Spinal cord (tissue), 10 donors: ENCODE results near the gene SNX5. TPM values are rescaled to one million over a fixed set of nuclear protein-coding genes. Genes with fewer than 3 reads are reported as not detected.

Experiments used
- DNase-seq, 6 donors: peaks; one replicate each; pipeline versions ENCODE4 v3.0.0 to v3.0.0-alpha.2; 2013 to 2015; ENCODE audit warnings: low spot score in 6 of 6, low read depth in 4 of 6
- H3K27ac ChIP-seq: one replicate; pipeline ENCODE4 v1.5.1; 2013; ENCODE audit warnings: low read depth, low read length, control low read depth
- H3K27me3 ChIP-seq: one replicate; pipeline ENCODE4 v1.6.1; 2013; ENCODE audit warnings: low read length; ENCODE audit not compliant: control insufficient read depth, insufficient read depth
- H3K36me3 ChIP-seq: one replicate; pipeline ENCODE4 v1.6.1; 2013; ENCODE audit warnings: low read length; ENCODE audit not compliant: control insufficient read depth, insufficient read depth
- H3K4me1 ChIP-seq: one replicate; pipeline ENCODE4 v1.6.1; 2013; ENCODE audit warnings: low read length; ENCODE audit not compliant: control insufficient read depth, insufficient read depth
- H3K4me3 ChIP-seq: one replicate; pipeline ENCODE4 v1.5.1; 2013; ENCODE audit warnings: low read depth, low read length, control low read depth
- H3K9me3 ChIP-seq: one replicate; pipeline ENCODE4 v1.6.1; 2013; ENCODE audit warnings: low read length; ENCODE audit not compliant: control insufficient read depth, insufficient read depth
- WGBS: methylation state at CpG from one replicate; pipeline ENCODE4 v1.1.5; 2013; ENCODE audit warnings: missing lambda C conversion rate; ENCODE audit not compliant: insufficient coverage; 5-methylcytosine and 5-hydroxymethylcytosine counted together
- long read RNA-seq, 4 donors: transcript quantifications; one replicate each; lab custom pipeline, GENCODE V29; 2026
- polyA plus RNA-seq, 2 donors: library from polyadenylated mRNA; unstranded; fragments of 120-200 nt; gene quantifications; one replicate each; pipeline ENCODE4 v1.2.1, GENCODE V29; 2013; ENCODE audit not compliant: insufficient read length in 2 of 2
- total RNA-seq, 2 donors: library from RNA; depleted of rRNA in 1 of 2; stranded (reverse); fragments of 120-200 nt in 1 of 2; fragments of >200 nt in 1 of 2; gene quantifications; one replicate each; pipeline versions ENCODE4 v1.2.3 to v1.2.4, GENCODE V29; 2013 to 2014
- donor health status: healthy.

SNX5 gene
- total RNA-seq (100 to 1,000 TPM in 1 of 2 donors, 10 to 100 TPM in 1; 81.4 to 104 TPM), polyA plus RNA-seq (100 to 1,000 TPM; 112 to 128 TPM)
- long read RNA-seq, donor 1, transcript SNX5-218 (1 exons, 3,931 nt), result minor isoform, 32 of 78 reads
- long read RNA-seq, donor 1, transcript SNX5-201 (13 exons, 2,270 nt), result major isoform, 35 of 78 reads
- long read RNA-seq, donor 1, partial matches to known transcripts, result 5 of 78 reads
- long read RNA-seq, donor 1, other reads (novel, unspliced or antisense), result 0 of 78 reads
- long read RNA-seq, donor 2, transcript SNX5-201 (13 exons, 2,270 nt), result major isoform, 14 of 23 reads
- long read RNA-seq, donor 2, transcript SNX5-218 (1 exons, 3,931 nt), result minor isoform, 7 of 23 reads
- long read RNA-seq, donor 2, partial matches to known transcripts, result 0 of 23 reads
- long read RNA-seq, donor 2, other reads (novel, unspliced or antisense), result 0 of 23 reads
- long read RNA-seq, donor 3, transcript SNX5-218 (1 exons, 3,931 nt), result minor isoform, 10 of 27 reads
- long read RNA-seq, donor 3, transcript SNX5-201 (13 exons, 2,270 nt), result major isoform, 13 of 27 reads
- long read RNA-seq, donor 3, partial matches to known transcripts, result 0 of 27 reads
- long read RNA-seq, donor 3, other reads (novel, unspliced or antisense), result 0 of 27 reads
- long read RNA-seq, donor 4, transcript SNX5-218 (1 exons, 3,931 nt), result major isoform, 94 of 213 reads
- long read RNA-seq, donor 4, transcript SNX5-212 (2 exons, 1,321 nt), result minor isoform, 12 of 213 reads
- long read RNA-seq, donor 4, transcript SNX5-202 (14 exons, 2,288 nt), result minor isoform, 18 of 213 reads
- long read RNA-seq, donor 4, transcript SNX5-201 (13 exons, 2,270 nt), result minor isoform, 45 of 213 reads
- long read RNA-seq, donor 4, partial matches to known transcripts, result 35 of 213 reads
- long read RNA-seq, donor 4, other reads (novel, unspliced or antisense), result 0 of 213 reads

GRCh38 chr20:17968366-17969277, at the start of gene SNX5, which contains the start of gene MGME1:
SNX5 (minus strand) TSS chr20:17968794; CDS start chr20:17968425, 369 bp downstream.
MGME1 (plus strand) TSS chr20:17969018; CDS start chr20:17969860, 842 bp downstream.
- peak; percentile 98 to 100 (median 100) for DNase-seq
- WGBS, result 0% methylated on average over 96 of the region's 96 CpGs
- peaks cover 22% of the 10 kb centered on the region for H3K4me1 ChIP-seq

DNA sequence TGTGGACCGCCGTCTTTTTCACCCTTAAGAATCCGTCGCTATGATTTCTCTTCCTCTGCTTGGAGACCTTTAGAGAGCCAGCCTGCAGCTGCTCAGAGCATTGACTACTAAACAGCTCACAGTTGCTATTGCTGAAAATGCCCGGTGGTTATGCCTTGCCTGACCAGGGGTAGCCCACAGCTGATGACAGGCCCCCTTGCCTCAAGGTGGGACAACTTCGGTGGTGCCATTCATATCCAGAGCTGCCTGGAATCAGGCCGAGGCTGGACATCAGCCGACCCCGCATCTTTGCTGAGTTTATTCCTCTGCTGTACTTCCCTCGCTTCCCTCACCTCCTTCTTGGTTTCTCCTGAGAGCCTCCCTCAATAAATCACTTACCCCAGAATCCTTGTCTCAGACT, 49.5 kb upstream of the SNX5 start:
- H3K4me3 ChIP-seq, result no peak overlapping the region
- H3K27me3 ChIP-seq, result no peaks in the 10 kb centered on the region
- no peak for DNase-seq
- H3K36me3 ChIP-seq, result no peaks in the 10 kb centered on the region
- 81% methylated on average over 10 of the region's 10 CpGs for WGBS
- H3K27ac ChIP-seq, result no peak overlapping the region
- no peaks in the 10 kb centered on the region for H3K4me1 ChIP-seq
- no peaks in the 10 kb centered on the region for H3K9me3 ChIP-seq

More at GRCh38 chr20:17968366-17969277, at the start of gene SNX5, which contains the start of gene MGME1:
- Histone ChIP-seq H3K27ac (peak within 1 kb of the TSS; percentile 100), H3K27me3 (no peaks in the 10 kb centered on the region), H3K9me3 (no peaks in the 10 kb centered on the region), H3K4me3 (peak within 1 kb of the TSS; percentile 99), H3K36me3 (no peaks in the 10 kb centered on the region)

GRCh38 chr20:18016772-18017171, 48.2 kb upstream of the SNX5 start:
- H3K36me3 ChIP-seq, result no peaks in the 10 kb centered on the region
- H3K9me3 ChIP-seq, result no peaks in the 10 kb centered on the region
- WGBS, result no CpG with 5 or more reads among the region's 3 CpGs
- no peaks in the 10 kb centered on the region for H3K27me3 ChIP-seq
- H3K4me3 ChIP-seq, result no peak overlapping the region
- no peak overlapping the region for H3K27ac ChIP-seq
- no peak for DNase-seq
- H3K4me1 ChIP-seq, result no peaks in the 10 kb centered on the region

DNA sequence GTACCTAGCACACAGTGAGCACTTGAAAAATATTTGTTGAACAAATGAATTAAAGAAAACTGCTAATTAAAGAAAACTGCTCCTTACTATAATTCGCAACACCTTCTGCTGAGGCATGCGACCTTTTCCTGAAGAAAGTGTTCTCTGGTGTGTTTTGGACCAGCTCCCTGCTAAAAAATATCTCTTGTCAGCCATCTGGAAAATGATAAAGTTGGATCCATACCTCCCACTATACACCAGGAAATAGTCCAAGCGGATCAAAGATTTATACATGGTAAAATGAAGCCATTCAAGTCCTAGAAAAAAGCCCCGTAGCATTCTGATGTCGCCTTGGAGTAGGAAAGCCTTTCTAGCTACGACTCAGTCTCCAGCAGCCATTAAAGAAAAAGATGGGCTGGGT, 45.8 kb upstream of the SNX5 start:
- Histone ChIP-seq H3K27me3 (no peaks in the 10 kb centered on the region), H3K4me3 (no peak overlapping the region), H3K27ac (no peak overlapping the region), H3K36me3 (no peaks in the 10 kb centered on the region), H3K4me1 (no peaks in the 10 kb centered on the region), H3K9me3 (no peaks in the 10 kb centered on the region)
- WGBS, result 95% methylated on average over 3 of the region's 6 CpGs
- peak in 1 of 6 donors; percentile 57 for DNase-seq

DNA sequence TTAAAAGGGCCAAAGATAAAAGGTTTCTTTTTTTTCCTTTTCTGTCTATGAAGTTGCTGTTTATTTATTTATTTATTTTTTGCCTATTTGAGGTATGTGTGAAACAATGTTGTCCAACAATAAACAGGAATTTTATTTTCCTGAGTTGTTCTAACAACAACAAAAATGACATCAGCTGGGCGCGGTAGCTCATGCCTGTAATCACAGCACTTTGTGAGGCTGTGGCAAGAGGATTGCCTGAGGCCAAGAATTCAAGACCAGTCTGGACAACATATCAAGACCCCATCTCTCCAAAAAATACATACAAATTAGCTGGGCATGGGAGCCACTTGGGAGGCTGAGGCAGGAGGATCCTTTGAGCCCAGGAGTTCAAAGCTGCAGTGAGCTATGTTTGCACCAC, 44.3 kb upstream of the SNX5 start:
- Histone ChIP-seq H3K4me1 (peaks cover 3% of the 10 kb centered on the region), H3K27ac (no peak overlapping the region), H3K4me3 (no peak overlapping the region), H3K27me3 (no peaks in the 10 kb centered on the region), H3K9me3 (no peaks in the 10 kb centered on the region), H3K36me3 (no peaks in the 10 kb centered on the region)
- WGBS, result 100% methylated on average over 2 of the region's 2 CpGs
- no peak for DNase-seq

- 97% methylated on average over 8 of the region's 21 CpGs for WGBS
- H3K27me3 ChIP-seq, result no peaks in the 10 kb centered on the region
- no peaks in the 10 kb centered on the region for H3K36me3 ChIP-seq
- H3K4me3 ChIP-seq, result no peak overlapping the region
- peaks cover 11% of the 10 kb centered on the region for H3K4me1 ChIP-seq
- H3K9me3 ChIP-seq, result no peaks in the 10 kb centered on the region
- DNase-seq, result no peak
- no peak overlapping the region for H3K27ac ChIP-seq
Measured at GRCh38 chr20:18011951-18012645, 43.5 kb upstream of the SNX5 start.

- Histone ChIP-seq H3K27me3 (no peaks in the 10 kb centered on the region), H3K4me3 (no peak overlapping the region), H3K9me3 (no peaks in the 10 kb centered on the region), H3K4me1 (peaks cover 17% of the 10 kb centered on the region), H3K27ac (no peak overlapping the region), H3K36me3 (no peaks in the 10 kb centered on the region)
- 87% methylated on average over 14 of the region's 14 CpGs for WGBS
- DNase-seq, result no peak
Measured at GRCh38 chr20:18011482-18011881, 42.9 kb upstream of the SNX5 start.

GRCh38 chr20:18009116-18009515, 40.5 kb upstream of the SNX5 start:
- no peak overlapping the region for H3K4me3 ChIP-seq
- no peak for DNase-seq
- H3K4me1 ChIP-seq, result peaks cover 22% of the 10 kb centered on the region
- H3K36me3 ChIP-seq, result no peaks in the 10 kb centered on the region
- H3K9me3 ChIP-seq, result no peaks in the 10 kb centered on the region
- 95% methylated on average over 4 of the region's 7 CpGs for WGBS
- no peak overlapping the region for H3K27ac ChIP-seq
- H3K27me3 ChIP-seq, result no peaks in the 10 kb centered on the region
